NCI-H2029 treated with DMSO at 0.1 percent for 48 hours (cell line): Measurements from ENCODE around the gene OST4.

Experiments used
- DNase-seq: peaks from one replicate; lab custom pipeline; 2025; lab: John Stamatoyannopoulos, UW

Gene OST4

GRCh38 chr2:27025861-27026851 is 45.3 kb downstream of the OST4 start:
- no peak for DNase-seq

GRCh38 chr2:27025281-27025800 is 46.1 kb downstream of the OST4 start:
- no peak for DNase-seq

- no peak for DNase-seq
These were observed 46.6 kb downstream of the OST4 start for GRCh38 chr2:27024812-27025211.

GRCh38 chr2:27024188-27024587 is 47.3 kb downstream of the OST4 start:
- no peak for DNase-seq

- no peak for DNase-seq
These were observed 47.7 kb downstream of the OST4 start for GRCh38 chr2:27023740-27024139.

GRCh38 chr2:27021253-27022049 is 50.0 kb downstream of the OST4 start:
- DNase-seq: no peak
